Activated B cell treated with CpG ODN at 0.5 μM for 24 hours (primary cell): ENCODE data around the gene KRTAP6-2. TPM values are rescaled to one million over a fixed set of nuclear protein-coding genes. Genes with fewer than 3 reads are reported as not detected.

Experiments used
- ATAC-seq: fragments of 200-7000 bp; cut with Tn5 transposase; one replicate; pipeline ENCODE4 v1.10.0; 2021; ENCODE audit warnings: low read depth, mild to moderate bottlenecking, moderate library complexity
- CTCF ChIA-PET: fragments of 350-600 bp; sonication (Branson Sonifier 250); formaldehyde crosslinking; loops from one replicate; lab custom pipeline; 2021; ENCODE audit warnings: antibody characterized with exemption; lab: Charles Lee
- POLR2A ChIA-PET: fragments of 350-600 bp; sonication (Branson Sonifier 250); formaldehyde crosslinking; loops from one replicate; lab custom pipeline; 2021; ENCODE audit warnings: antibody characterized with exemption; lab: Charles Lee
- DNase-seq: peaks from one replicate; pipeline ENCODE4 v3.0.0; 2022
- H3K27ac Mint-ChIP-seq: one replicate; pipeline ENCODE4 v1.8.0; 2020; ENCODE audit warnings: mixed read lengths
- H3K27me3 Mint-ChIP-seq: one replicate; pipeline ENCODE4 v1.8.0; 2021; ENCODE audit warnings: mixed read lengths
- H3K36me3 Mint-ChIP-seq: one replicate; pipeline ENCODE4 v1.8.0; 2021; ENCODE audit warnings: low read depth, mixed read lengths
- H3K4me1 Mint-ChIP-seq: one replicate; pipeline ENCODE4 v1.8.0; 2021; ENCODE audit warnings: mixed read lengths
- H3K4me3 Mint-ChIP-seq: one replicate; pipeline ENCODE4 v1.8.0; 2020; ENCODE audit warnings: mild to moderate bottlenecking, mixed read lengths
- H3K9me3 Mint-ChIP-seq: one replicate; pipeline ENCODE4 v1.8.0; 2020; ENCODE audit warnings: mixed read lengths
- intact Hi-C: fragments of 100-400 bp; cut with micrococcal nuclease; formaldehyde crosslinking; loops from one replicate; pipeline ENCODE4 v1.15.1; 2024
- total RNA-seq: library from RNA; stranded (reverse); gene quantifications from 2 replicates; pipeline ENCODE4 v1.2.3, GENCODE V29; 2022
- TF ChIP-seq, protein P1 (sequence below): fragments of 200-600 bp; IDR thresholded peaks from one replicate; pipeline ENCODE4 v1.8.0; 2022; ENCODE audit warnings: antibody characterized with exemption, mild to moderate bottlenecking

KRTAP6-2 gene
- total RNA-seq, 1 donor from 2014 or later: not detected

DNA sequence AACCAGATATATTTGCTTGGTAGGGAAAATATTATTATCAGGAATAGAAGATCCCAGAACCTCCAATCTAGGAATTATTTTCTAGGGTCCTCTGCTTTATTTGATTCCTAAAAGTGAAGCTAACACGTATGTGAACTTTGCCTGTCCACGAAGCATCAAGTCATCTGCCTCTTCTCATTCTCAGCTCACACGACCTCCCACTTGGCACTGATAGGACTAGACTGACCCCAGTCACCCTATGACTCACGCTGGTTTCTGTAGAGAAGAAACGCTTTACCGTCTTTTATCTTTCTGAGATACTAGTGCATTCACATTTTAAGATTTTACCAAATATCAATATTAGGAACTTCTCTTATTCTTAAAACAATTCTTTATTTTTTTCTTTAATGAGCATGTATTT lies 35.6 kb downstream of the KRTAP6-2 start:
- ChIA-PET POLR2A (no interaction called here), CTCF (no interaction called here)
- ATAC-seq (no peak), DNase-seq (no peak)
- Mint-ChIP-seq H3K4me1 (no peaks in the 10 kb centered on the region), H3K27me3 (no peaks in the 10 kb centered on the region), H3K36me3 (no peaks in the 10 kb centered on the region), H3K27ac (no peak overlapping the region), H3K9me3 (peaks cover 3% of the 10 kb centered on the region), H3K4me3 (no peak overlapping the region)
- TF ChIP-seq, protein P1, sequence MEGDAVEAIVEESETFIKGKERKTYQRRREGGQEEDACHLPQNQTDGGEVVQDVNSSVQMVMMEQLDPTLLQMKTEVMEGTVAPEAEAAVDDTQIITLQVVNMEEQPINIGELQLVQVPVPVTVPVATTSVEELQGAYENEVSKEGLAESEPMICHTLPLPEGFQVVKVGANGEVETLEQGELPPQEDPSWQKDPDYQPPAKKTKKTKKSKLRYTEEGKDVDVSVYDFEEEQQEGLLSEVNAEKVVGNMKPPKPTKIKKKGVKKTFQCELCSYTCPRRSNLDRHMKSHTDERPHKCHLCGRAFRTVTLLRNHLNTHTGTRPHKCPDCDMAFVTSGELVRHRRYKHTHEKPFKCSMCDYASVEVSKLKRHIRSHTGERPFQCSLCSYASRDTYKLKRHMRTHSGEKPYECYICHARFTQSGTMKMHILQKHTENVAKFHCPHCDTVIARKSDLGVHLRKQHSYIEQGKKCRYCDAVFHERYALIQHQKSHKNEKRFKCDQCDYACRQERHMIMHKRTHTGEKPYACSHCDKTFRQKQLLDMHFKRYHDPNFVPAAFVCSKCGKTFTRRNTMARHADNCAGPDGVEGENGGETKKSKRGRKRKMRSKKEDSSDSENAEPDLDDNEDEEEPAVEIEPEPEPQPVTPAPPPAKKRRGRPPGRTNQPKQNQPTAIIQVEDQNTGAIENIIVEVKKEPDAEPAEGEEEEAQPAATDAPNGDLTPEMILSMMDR: no peak
- intact Hi-C loops: no loop called here

DNA sequence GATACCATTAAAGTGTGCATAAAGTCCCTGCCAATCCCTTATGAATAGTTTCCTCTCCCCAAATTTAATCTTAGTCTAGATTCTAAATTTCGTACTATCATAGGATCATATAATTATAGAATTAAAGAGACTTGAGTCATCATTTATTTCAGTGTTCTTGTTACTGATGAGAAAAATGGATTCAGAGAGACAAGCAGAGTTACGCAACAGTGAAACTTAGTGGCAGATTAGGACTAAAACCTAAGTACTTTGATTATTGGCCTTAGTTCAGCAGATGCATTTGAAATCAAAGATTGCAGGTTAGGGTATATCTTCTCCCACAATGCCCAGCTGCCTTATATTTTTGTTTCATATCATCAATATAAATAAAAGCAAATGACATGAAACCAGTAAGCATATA lies 36.7 kb downstream of the KRTAP6-2 start:
- Mint-ChIP-seq H3K9me3 (peaks cover 6% of the 10 kb centered on the region), H3K4me3 (no peak overlapping the region), H3K27me3 (no peaks in the 10 kb centered on the region), H3K4me1 (no peaks in the 10 kb centered on the region), H3K27ac (no peak overlapping the region), H3K36me3 (no peaks in the 10 kb centered on the region)
- ATAC-seq (no peak), DNase-seq (no peak)
- TF ChIP-seq, protein P1: no peak
- intact Hi-C loops: no loop called here
- POLR2A ChIA-PET: no interaction called here
- CTCF ChIA-PET: no interaction called here

DNA sequence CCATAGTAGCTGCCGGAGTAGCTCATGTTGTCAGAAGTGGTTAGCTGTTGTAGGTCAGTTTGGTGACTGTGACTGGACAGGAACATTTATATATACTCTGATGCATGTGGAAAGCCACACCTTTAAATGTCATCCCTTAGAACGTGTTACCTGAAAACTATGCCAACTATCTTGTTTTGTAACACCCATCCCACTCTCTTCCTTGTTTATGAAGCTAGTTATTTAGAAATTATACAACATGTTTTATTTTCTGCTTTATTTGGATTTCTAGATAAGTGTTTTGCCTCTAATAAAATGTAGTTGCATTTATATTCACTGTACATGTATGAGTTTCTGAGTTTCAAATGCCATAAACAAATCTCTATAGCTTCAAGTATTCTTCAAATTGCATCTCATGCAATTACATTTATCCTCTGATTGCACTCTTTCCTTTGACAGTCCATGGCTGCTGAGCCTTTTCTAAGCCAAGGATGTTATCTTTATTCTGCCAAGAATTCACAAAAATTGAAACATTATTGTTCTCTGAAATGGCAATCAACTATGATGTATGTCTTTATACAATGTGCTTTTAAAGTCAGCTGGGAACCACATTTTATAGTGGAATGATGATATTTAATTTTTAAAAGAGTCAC lies 37.3 kb downstream of the KRTAP6-2 start, which contains the start of gene KRTAP19-7:
KRTAP19-7 (minus strand) TSS at position 51 of the 632 bp plus-strand sequence; CDS start at position 26, 25 bp downstream.
- TF ChIP-seq, protein P1: no peak
- no peak within 1 kb of the TSS for H3K4me3 Mint-ChIP-seq
- H3K9me3 Mint-ChIP-seq: peaks cover 6% of the 10 kb centered on the region

DNA sequence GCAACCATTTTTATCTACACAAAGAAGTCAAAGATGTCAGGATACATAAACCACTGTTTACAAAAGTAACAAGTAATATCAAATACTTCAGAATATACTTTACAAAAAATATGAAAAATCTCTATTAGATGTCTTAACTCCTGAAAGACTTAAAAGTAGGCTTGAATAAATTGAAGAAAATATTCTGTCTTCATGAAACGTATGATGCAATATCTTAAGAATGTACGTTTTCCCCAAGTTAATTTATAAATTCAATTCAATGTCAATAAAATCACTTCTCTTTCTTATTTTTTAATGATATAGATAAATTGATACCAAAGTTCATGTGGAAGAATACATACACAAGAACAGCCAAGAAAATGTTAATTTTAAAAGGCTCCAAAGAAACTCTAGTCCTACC lies 43.6 kb downstream of the KRTAP6-2 start:
- DNase-seq (no peak), ATAC-seq (no peak)
- Mint-ChIP-seq H3K4me3 (no peak overlapping the region), H3K9me3 (peaks cover 19% of the 10 kb centered on the region), H3K27me3 (no peaks in the 10 kb centered on the region), H3K4me1 (no peaks in the 10 kb centered on the region), H3K27ac (no peak overlapping the region), H3K36me3 (no peaks in the 10 kb centered on the region)
- TF ChIP-seq, protein P1: no peak
- POLR2A ChIA-PET: no interaction called here
- CTCF ChIA-PET: no interaction called here
- intact Hi-C loops: no loop called here

More for the DNA sequence above, 37.3 kb downstream of the KRTAP6-2 start, which contains the start of gene KRTAP19-7:
- ATAC-seq: no peak
- CTCF ChIA-PET: no interaction called here
- intact Hi-C loops: no loop called here
- DNase-seq: no peak
- no peaks in the 10 kb centered on the region for H3K36me3 Mint-ChIP-seq
- POLR2A ChIA-PET: no interaction called here
- H3K4me1 Mint-ChIP-seq: no peaks in the 10 kb centered on the region
- no peaks in the 10 kb centered on the region for H3K27me3 Mint-ChIP-seq
- no peak within 1 kb of the TSS for H3K27ac Mint-ChIP-seq

DNA sequence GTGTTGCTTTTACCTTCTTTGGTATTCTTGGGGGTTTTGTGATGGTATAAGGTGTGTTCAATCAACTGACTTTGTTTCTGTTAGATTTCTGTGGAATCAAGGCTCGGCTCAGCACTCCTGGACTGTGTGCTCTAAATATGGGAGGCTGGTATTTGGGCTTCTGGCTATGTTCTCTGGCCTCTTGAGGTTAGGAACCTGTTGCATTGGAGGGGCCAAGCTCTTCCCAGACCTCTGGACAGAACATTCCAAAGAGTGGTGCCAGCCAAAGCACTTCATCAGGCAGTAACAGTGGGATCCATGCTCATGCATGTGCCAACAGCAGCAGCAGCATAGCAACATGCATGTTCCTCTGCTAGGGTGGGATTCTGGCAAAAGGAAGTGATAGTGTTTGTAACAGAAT lies 45.9 kb downstream of the KRTAP6-2 start:
- DNase-seq: no peak
- Mint-ChIP-seq H3K4me3 (no peak overlapping the region), H3K27me3 (no peaks in the 10 kb centered on the region), H3K4me1 (no peaks in the 10 kb centered on the region), H3K9me3 (peaks cover 20% of the 10 kb centered on the region), H3K27ac (no peak overlapping the region), H3K36me3 (no peaks in the 10 kb centered on the region)
- CTCF ChIA-PET: no interaction called here
- no peak for ATAC-seq
- intact Hi-C loops: no loop called here
- TF ChIP-seq, protein P1: no peak
- POLR2A ChIA-PET: no interaction called here

Other genes starting within 250 kb of the KRTAP6-2 start
- gene KRTAP13-2, start 226.6 kb downstream of the KRTAP6-2 start, total RNA-seq: not detected in 2 replicates
- gene KRTAP13-1, start 202.9 kb downstream of the KRTAP6-2 start, total RNA-seq: not detected in 2 replicates
- not detected in 2 replicates for gene KRTAP13-3, start 173.0 kb downstream of the KRTAP6-2 start, total RNA-seq
- gene KRTAP13-4, start 168.7 kb downstream of the KRTAP6-2 start, total RNA-seq: not detected in 2 replicates
- gene KRTAP15-1, start 158.6 kb downstream of the KRTAP6-2 start, total RNA-seq: not detected in 2 replicates
- not detected in 2 replicates for gene KRTAP19-1, start 118.5 kb downstream of the KRTAP6-2 start, total RNA-seq
- not detected in 2 replicates for gene KRTAP19-2, start 111.5 kb downstream of the KRTAP6-2 start, total RNA-seq
- gene KRTAP19-3, start 106.9 kb downstream of the KRTAP6-2 start, total RNA-seq: not detected in 2 replicates
- not detected in 2 replicates for gene KRTAP19-4, start 101.7 kb downstream of the KRTAP6-2 start, total RNA-seq
- not detected in 2 replicates for gene KRTAP19-5, start 96.8 kb downstream of the KRTAP6-2 start, total RNA-seq
- gene KRTAP19-6, start 57.0 kb downstream of the KRTAP6-2 start, total RNA-seq: not detected in 2 replicates
- gene KRTAP19-7, start 37.6 kb downstream of the KRTAP6-2 start, total RNA-seq: not detected in 2 replicates
- not detected in 2 replicates for gene KRTAP22-2, start 8.5 kb downstream of the KRTAP6-2 start, total RNA-seq
- gene KRTAP6-3, start 6.5 kb downstream of the KRTAP6-2 start, total RNA-seq: not detected in 2 replicates
- not detected in 2 replicates for gene KRTAP22-1, start 2.2 kb upstream of the KRTAP6-2 start, total RNA-seq
- not detected in 2 replicates for gene KRTAP6-1, start 15.0 kb upstream of the KRTAP6-2 start, total RNA-seq
- gene KRTAP20-1, start 17.5 kb upstream of the KRTAP6-2 start, total RNA-seq: not detected in 2 replicates
- not detected in 2 replicates for gene KRTAP20-4, start 21.7 kb upstream of the KRTAP6-2 start, total RNA-seq
- not detected in 2 replicates for gene KRTAP20-2, start 36.3 kb upstream of the KRTAP6-2 start, total RNA-seq
- gene KRTAP20-3, start 44.0 kb upstream of the KRTAP6-2 start, total RNA-seq: not detected in 2 replicates
- gene KRTAP21-3, start 119.9 kb upstream of the KRTAP6-2 start, total RNA-seq: not detected in 2 replicates
- not detected in 2 replicates for gene KRTAP21-2, start 148.4 kb upstream of the KRTAP6-2 start, total RNA-seq
- gene KRTAP21-1, start 156.5 kb upstream of the KRTAP6-2 start, total RNA-seq: not detected in 2 replicates
- not detected in 2 replicates for gene KRTAP8-1, start 214.4 kb upstream of the KRTAP6-2 start, total RNA-seq
- not detected in 2 replicates for gene KRTAP7-1, start 230.9 kb upstream of the KRTAP6-2 start, total RNA-seq